HepG2 (cell line): ENCODE measurements around the gene AKNA. TPM values are rescaled to one million over a fixed set of nuclear protein-coding genes. Genes with fewer than 3 reads are reported as not detected.

Source experiments
- EEA1 ChIP-seq: sonication (generic); formaldehyde crosslinking; IDR thresholded peaks from 2 replicates; pipeline ENCODE4 v1.5.1; 2020; ENCODE audit warnings: mild to moderate bottlenecking, missing genetic modification reagents, borderline replicate concordance
- KDM1A ChIP-seq: IDR thresholded peaks from 2 replicates; pipeline ENCODE4 v1.6.1; 2016; ENCODE audit warnings: missing compliant biosample characterization
- MTF2 ChIP-seq: sonication (generic); formaldehyde crosslinking; IDR thresholded peaks from 2 replicates; pipeline ENCODE4 v1.5.0; 2020; ENCODE audit warnings: missing genetic modification reagents, borderline replicate concordance
- PATZ1 ChIP-seq: sonication (generic); formaldehyde crosslinking; IDR thresholded peaks from 2 replicates; pipeline ENCODE4 v1.4.0; 2020; ENCODE audit warnings: missing genetic modification reagents
- SALL1 ChIP-seq: sonication (generic); formaldehyde crosslinking; IDR thresholded peaks from 2 replicates; pipeline ENCODE4 v1.8.0; 2022; ENCODE audit warnings: mild to moderate bottlenecking, missing genetic modification reagents
- ZFX ChIP-seq: sonication (generic); formaldehyde crosslinking; IDR thresholded peaks from 2 replicates; pipeline ENCODE4 v1.4.0; 2020; ENCODE audit warnings: mild to moderate bottlenecking, low read depth, missing genetic modification reagents, moderate library complexity
- ZNF292 ChIP-seq: sonication (generic); formaldehyde crosslinking; IDR thresholded peaks from 2 replicates; pipeline ENCODE4 v1.8.1; 2022; ENCODE audit warnings: mild to moderate bottlenecking, low read depth, missing genetic modification reagents, borderline replicate concordance
- ZNF317 ChIP-seq: sonication (generic); formaldehyde crosslinking; IDR thresholded peaks from 2 replicates; pipeline ENCODE4 v1.5.0; 2020; ENCODE audit warnings: mild to moderate bottlenecking, missing genetic modification reagents
- ZNF337 ChIP-seq: sonication (generic); formaldehyde crosslinking; IDR thresholded peaks from 2 replicates; pipeline ENCODE4 v1.5.1; 2020; ENCODE audit warnings: missing genetic modification reagents, low read depth, mild to moderate bottlenecking, borderline replicate concordance
- ZNF605 ChIP-seq: sonication (generic); formaldehyde crosslinking; IDR thresholded peaks from 2 replicates; pipeline ENCODE4 v1.8.0; 2022; ENCODE audit warnings: mild to moderate bottlenecking, missing genetic modification reagents
- ZNF782 ChIP-seq: sonication (generic); formaldehyde crosslinking; IDR thresholded peaks from 2 replicates; pipeline ENCODE4 v1.4.0; 2020; ENCODE audit warnings: missing genetic modification reagents, mild to moderate bottlenecking, borderline replicate concordance
- ZNF891 ChIP-seq: sonication (generic); formaldehyde crosslinking; IDR thresholded peaks from 2 replicates; pipeline ENCODE4 v1.5.0; 2020; ENCODE audit warnings: mild to moderate bottlenecking, missing genetic modification reagents
- polyA plus RNA-seq, 8 experiments: library from polyadenylated mRNA; depleted of rRNA in 3 of 8; stranded (reverse) in 7 of 8; unstranded in 1 of 8; fragments of >200 nt; fragmentation: Illumina TruSeq in 4 of 8; extraction: Trizol in 4 of 8; gene quantifications; 2 replicates each; pipeline versions ENCODE4 v1.2.1 to v1.2.3, GENCODE V29; 2011 to 2016; ENCODE audit warnings: low read depth in 4 of 8, missing spikeins in 1 of 8, mixed read lengths in 1 of 8; ENCODE audit not compliant: insufficient read depth in 1 of 8
- total RNA-seq, 5 experiments: library from RNA; depleted of rRNA; stranded (reverse); fragments of >200 nt; fragmentation: Illumina TruSeq; extraction: Trizol; gene quantifications; 2 replicates each; pipeline ENCODE4 v1.2.3, GENCODE V29; 2016; ENCODE audit warnings: low read depth in 1 of 5
- TF ChIP-seq, protein P1 (sequence below): sonication (generic); formaldehyde crosslinking; IDR thresholded peaks from 2 replicates; pipeline ENCODE4 v1.4.0; 2020; ENCODE audit warnings: low read depth, missing genetic modification reagents
- TF ChIP-seq, protein P2 (sequence below): sonication (generic); formaldehyde crosslinking; IDR thresholded peaks from 2 replicates; pipeline ENCODE4 v1.4.0; 2020; ENCODE audit warnings: missing genetic modification reagents
- TF ChIP-seq, protein P3 (sequence below): sonication (generic); formaldehyde crosslinking; IDR thresholded peaks from 2 replicates; pipeline ENCODE4 v1.5.1; 2020; ENCODE audit warnings: mild to moderate bottlenecking, missing genetic modification reagents, moderate library complexity

The AKNA gene
- total and polyA plus RNA-seq, 2 of the 13 experiments (the other 11 are each of a cell fraction or from before 2014, with no cell fraction given): 3.0 to 3.1 TPM

GRCh38 chr9:114387680-114388356, at the start of gene AKNA (continued):
- TF ChIP-seq PATZ1 (CRISPR knock-in tag): peak; percentile 26; the same call in 1 of the 2 replicates
- TF ChIP-seq ZNF337 (CRISPR knock-in tag): no peak
- TF ChIP-seq, protein P1, sequence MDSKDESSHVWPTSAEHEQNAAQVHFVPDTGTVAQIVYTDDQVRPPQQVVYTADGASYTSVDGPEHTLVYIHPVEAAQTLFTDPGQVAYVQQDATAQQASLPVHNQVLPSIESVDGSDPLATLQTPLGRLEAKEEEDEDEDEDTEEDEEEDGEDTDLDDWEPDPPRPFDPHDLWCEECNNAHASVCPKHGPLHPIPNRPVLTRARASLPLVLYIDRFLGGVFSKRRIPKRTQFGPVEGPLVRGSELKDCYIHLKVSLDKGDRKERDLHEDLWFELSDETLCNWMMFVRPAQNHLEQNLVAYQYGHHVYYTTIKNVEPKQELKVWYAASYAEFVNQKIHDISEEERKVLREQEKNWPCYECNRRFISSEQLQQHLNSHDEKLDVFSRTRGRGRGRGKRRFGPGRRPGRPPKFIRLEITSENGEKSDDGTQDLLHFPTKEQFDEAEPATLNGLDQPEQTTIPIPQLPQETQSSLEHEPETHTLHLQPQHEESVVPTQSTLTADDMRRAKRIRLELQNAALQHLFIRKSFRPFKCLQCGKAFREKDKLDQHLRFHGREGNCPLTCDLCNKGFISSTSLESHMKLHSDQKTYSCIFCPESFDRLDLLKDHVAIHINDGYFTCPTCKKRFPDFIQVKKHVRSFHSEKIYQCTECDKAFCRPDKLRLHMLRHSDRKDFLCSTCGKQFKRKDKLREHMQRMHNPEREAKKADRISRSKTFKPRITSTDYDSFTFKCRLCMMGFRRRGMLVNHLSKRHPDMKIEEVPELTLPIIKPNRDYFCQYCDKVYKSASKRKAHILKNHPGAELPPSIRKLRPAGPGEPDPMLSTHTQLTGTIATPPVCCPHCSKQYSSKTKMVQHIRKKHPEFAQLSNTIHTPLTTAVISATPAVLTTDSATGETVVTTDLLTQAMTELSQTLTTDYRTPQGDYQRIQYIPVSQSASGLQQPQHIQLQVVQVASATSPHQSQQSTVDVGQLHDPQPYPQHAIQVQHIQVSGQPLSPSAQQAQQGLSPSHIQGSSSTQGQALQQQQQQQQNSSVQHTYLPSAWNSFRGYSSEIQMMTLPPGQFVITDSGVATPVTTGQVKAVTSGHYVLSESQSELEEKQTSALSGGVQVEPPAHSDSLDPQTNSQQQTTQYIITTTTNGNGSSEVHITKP: peak; percentile 36; the same call in 1 of the 2 replicates
- no peak for TF ChIP-seq SALL1 (CRISPR knock-in tag)
- TF ChIP-seq ZNF292 (CRISPR knock-in tag): peak; percentile 49; the same call in 1 of the 2 replicates
- TF ChIP-seq KDM1A (CRISPR knock-in tag): peak; percentile 88
- TF ChIP-seq, protein P2, sequence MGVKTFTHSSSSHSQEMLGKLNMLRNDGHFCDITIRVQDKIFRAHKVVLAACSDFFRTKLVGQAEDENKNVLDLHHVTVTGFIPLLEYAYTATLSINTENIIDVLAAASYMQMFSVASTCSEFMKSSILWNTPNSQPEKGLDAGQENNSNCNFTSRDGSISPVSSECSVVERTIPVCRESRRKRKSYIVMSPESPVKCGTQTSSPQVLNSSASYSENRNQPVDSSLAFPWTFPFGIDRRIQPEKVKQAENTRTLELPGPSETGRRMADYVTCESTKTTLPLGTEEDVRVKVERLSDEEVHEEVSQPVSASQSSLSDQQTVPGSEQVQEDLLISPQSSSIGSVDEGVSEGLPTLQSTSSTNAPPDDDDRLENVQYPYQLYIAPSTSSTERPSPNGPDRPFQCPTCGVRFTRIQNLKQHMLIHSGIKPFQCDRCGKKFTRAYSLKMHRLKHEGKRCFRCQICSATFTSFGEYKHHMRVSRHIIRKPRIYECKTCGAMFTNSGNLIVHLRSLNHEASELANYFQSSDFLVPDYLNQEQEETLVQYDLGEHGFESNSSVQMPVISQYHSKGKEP: no peak
- TF ChIP-seq ZNF605 (CRISPR knock-in tag): peak; percentile 44; the same call in 1 of the 2 replicates
- no peak for TF ChIP-seq EEA1 (CRISPR knock-in tag)
- peak; percentile 49 for TF ChIP-seq ZFX (CRISPR knock-in tag)
- TF ChIP-seq ZNF782 (CRISPR knock-in tag): no peak
- 0 out of 2 replicates have a peak, but pooled peaks have one; percentile 61 for TF ChIP-seq ZNF891 (CRISPR knock-in tag)
- TF ChIP-seq, protein P3, sequence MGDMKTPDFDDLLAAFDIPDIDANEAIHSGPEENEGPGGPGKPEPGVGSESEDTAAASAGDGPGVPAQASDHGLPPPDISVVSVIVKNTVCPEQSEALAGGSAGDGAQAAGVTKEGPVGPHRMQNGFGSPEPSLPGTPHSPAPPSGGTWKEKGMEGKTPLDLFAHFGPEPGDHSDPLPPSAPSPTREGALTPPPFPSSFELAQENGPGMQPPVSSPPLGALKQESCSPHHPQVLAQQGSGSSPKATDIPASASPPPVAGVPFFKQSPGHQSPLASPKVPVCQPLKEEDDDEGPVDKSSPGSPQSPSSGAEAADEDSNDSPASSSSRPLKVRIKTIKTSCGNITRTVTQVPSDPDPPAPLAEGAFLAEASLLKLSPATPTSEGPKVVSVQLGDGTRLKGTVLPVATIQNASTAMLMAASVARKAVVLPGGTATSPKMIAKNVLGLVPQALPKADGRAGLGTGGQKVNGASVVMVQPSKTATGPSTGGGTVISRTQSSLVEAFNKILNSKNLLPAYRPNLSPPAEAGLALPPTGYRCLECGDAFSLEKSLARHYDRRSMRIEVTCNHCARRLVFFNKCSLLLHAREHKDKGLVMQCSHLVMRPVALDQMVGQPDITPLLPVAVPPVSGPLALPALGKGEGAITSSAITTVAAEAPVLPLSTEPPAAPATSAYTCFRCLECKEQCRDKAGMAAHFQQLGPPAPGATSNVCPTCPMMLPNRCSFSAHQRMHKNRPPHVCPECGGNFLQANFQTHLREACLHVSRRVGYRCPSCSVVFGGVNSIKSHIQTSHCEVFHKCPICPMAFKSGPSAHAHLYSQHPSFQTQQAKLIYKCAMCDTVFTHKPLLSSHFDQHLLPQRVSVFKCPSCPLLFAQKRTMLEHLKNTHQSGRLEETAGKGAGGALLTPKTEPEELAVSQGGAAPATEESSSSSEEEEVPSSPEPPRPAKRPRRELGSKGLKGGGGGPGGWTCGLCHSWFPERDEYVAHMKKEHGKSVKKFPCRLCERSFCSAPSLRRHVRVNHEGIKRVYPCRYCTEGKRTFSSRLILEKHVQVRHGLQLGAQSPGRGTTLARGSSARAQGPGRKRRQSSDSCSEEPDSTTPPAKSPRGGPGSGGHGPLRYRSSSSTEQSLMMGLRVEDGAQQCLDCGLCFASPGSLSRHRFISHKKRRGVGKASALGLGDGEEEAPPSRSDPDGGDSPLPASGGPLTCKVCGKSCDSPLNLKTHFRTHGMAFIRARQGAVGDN (CRISPR knock-in tag): peak; percentile 70
- TF ChIP-seq ZNF317 (CRISPR knock-in tag): no peak
- no peak for TF ChIP-seq MTF2 (CRISPR knock-in tag)
